Calu3 (cell line): ENCODE results near the gene NT5C. TPM values are rescaled to one million over a fixed set of nuclear protein-coding genes. Genes with fewer than 3 reads are reported as not detected.

Experiments
- BruUV-seq: library from RNA; stranded (reverse); fragments of 400-500 nt; replicated peaks from 2 replicates; lab custom pipeline; 2021; lab: Mats Ljungman, UMichigan
- CTCF ChIA-PET: fragments of 300-600 bp; sonication (Branson Sonifier 250); formaldehyde crosslinking; loops from one replicate; lab custom pipeline; 2022; ENCODE audit warnings: antibody characterized with exemption; lab: Charles Lee
- DNase-seq: peaks from one replicate; pipeline ENCODE4 v3.0.0; 2022
- H3K27ac Mint-ChIP-seq: one replicate; pipeline ENCODE4 v1.8.0; 2022; ENCODE audit warnings: mixed read lengths; ENCODE audit not compliant: unreplicated experiment
- H3K27me3 Mint-ChIP-seq: one replicate; pipeline ENCODE4 v1.8.0; 2022; ENCODE audit warnings: mixed read lengths; ENCODE audit not compliant: unreplicated experiment
- H3K36me3 Mint-ChIP-seq: one replicate; pipeline ENCODE4 v1.8.0; 2022; ENCODE audit warnings: mild to moderate bottlenecking, moderate library complexity, mixed read lengths; ENCODE audit not compliant: insufficient read depth, unreplicated experiment
- H3K4me1 Mint-ChIP-seq: one replicate; pipeline ENCODE4 v1.8.0; 2022; ENCODE audit warnings: mild to moderate bottlenecking, low read depth, mixed read lengths; ENCODE audit not compliant: unreplicated experiment
- H3K4me3 Mint-ChIP-seq: one replicate; pipeline ENCODE4 v1.8.0; 2022; ENCODE audit warnings: mild to moderate bottlenecking, low read depth, moderate library complexity, mixed read lengths; ENCODE audit not compliant: unreplicated experiment
- H3K9me3 Mint-ChIP-seq: one replicate; pipeline ENCODE4 v1.8.0; 2022; ENCODE audit warnings: low read depth, mixed read lengths; ENCODE audit not compliant: unreplicated experiment
- intact Hi-C: fragments of 100-400 bp; cut with micrococcal nuclease; formaldehyde crosslinking; loops from one replicate; pipeline ENCODE4 v1.10.0; 2022; ENCODE audit not compliant: unreplicated experiment
- total RNA-seq: library from RNA; stranded (reverse); gene quantifications from 2 replicates; pipeline ENCODE4 v1.2.3, GENCODE V29; 2022
- TF ChIP-seq, protein P1 (sequence below): fragments of 200-600 bp; IDR thresholded peaks from one replicate; pipeline ENCODE4 v1.8.0; 2022; ENCODE audit warnings: antibody characterized with exemption; ENCODE audit not compliant: unreplicated experiment

NT5C gene
- total RNA-seq, 1 experiment from 2014 or later, result 56.6 TPM

DNA sequence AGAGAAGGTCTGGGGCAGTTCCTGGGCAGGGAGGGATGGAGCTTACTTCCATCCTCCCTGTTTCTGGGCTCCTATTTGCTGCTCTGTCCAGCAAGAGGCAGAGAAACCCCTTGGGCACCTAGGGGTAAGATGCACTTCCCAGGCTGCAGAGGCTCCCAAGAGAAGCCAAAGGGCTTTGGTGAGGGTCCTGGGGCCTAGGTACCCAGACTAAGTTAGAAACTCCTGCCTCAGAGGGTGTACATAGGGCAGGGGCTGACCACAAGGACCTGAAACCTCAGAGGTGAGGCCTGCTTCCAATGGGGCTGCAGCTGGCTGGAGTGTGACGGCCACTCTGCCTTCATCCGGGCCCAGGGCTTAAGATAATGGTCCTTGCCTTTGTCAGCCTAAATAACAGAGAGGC, 23.3 kb downstream of the NT5C start:
- TF ChIP-seq, protein P1, sequence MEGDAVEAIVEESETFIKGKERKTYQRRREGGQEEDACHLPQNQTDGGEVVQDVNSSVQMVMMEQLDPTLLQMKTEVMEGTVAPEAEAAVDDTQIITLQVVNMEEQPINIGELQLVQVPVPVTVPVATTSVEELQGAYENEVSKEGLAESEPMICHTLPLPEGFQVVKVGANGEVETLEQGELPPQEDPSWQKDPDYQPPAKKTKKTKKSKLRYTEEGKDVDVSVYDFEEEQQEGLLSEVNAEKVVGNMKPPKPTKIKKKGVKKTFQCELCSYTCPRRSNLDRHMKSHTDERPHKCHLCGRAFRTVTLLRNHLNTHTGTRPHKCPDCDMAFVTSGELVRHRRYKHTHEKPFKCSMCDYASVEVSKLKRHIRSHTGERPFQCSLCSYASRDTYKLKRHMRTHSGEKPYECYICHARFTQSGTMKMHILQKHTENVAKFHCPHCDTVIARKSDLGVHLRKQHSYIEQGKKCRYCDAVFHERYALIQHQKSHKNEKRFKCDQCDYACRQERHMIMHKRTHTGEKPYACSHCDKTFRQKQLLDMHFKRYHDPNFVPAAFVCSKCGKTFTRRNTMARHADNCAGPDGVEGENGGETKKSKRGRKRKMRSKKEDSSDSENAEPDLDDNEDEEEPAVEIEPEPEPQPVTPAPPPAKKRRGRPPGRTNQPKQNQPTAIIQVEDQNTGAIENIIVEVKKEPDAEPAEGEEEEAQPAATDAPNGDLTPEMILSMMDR, result no peak
- no peak for DNase-seq
- Mint-ChIP-seq H3K36me3 (peaks cover 97% of the 10 kb centered on the region), H3K9me3 (no peaks in the 10 kb centered on the region), H3K4me3 (peak overlapping the region; percentile 85), H3K27ac (peak overlapping the region; percentile 55), H3K27me3 (no peaks in the 10 kb centered on the region), H3K4me1 (peaks cover 28% of the 10 kb centered on the region)
- intact Hi-C loops, result no loop called here
- CTCF ChIA-PET, result no interaction called here
- BruUV-seq, result no TSS peak

DNA sequence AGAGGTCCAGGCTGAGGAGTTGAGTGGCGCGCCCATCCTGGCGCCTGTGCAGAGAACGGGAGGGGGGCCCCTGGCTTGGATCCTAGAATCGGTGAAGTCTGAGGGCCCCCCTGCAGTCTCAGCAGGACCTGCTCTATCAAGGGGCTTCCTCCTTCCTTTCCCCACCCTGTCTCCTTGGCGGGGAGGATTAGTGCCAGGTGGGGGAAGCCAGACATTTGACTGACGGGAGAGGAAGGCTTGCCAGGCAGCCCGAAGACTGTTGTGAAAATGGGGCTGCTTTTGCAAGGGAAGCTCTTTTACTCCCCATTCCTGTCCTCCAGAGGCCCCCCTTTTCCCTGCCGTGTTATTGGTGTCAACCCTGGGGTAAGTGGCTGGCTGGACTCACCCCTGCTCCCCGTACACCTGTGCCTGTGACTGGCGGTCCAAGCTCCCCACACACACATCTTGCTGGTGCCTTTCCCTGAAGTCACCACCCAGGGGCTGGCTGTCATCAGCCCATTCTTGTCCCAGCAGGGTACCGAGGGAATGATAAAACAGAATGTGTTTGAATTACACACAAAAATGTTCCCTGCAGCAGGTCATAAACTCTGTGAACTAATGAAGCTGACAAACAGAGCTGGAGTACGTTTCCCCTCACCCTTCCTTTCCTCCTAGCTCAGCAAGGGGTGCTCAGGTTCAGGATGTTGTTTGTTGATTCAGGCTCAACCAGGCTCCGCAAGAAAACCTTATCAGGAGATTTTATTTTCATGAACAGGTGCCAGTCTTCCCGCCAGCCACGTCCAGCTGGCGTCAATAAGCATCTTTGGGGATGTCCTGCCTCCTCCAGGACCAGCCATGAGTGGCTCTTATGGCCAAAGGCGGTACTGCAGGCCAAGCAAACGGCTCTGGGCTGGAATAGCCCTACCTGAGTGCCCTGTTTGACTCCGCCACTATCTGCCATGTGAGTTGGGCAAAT, 26.1 kb downstream of the NT5C start:
- peak; percentile 76 for DNase-seq
- peaks cover 99% of the 10 kb centered on the region for H3K36me3 Mint-ChIP-seq
- intact Hi-C loops, result loop anchor here (1.0 kb wide), 1 partner anchor 36 kb away; no protein-coding TSS in a partner anchor
- TSS peak; percentile 13 for BruUV-seq
- H3K27me3 Mint-ChIP-seq, result no peaks in the 10 kb centered on the region
- TF ChIP-seq, protein P1, result peak; percentile 77
- peaks cover 19% of the 10 kb centered on the region for H3K4me1 Mint-ChIP-seq
- peak overlapping the region; percentile 90 for H3K27ac Mint-ChIP-seq
- CTCF ChIA-PET, result interaction anchor here (0.6 to 1.9 kb wide), 11 partner anchors 9 to 145 kb away, joined by 3 to 17 read pairs (median 4); no protein-coding TSS in a partner anchor
- H3K4me3 Mint-ChIP-seq, result peak overlapping the region; percentile 20
- H3K9me3 Mint-ChIP-seq, result no peaks in the 10 kb centered on the region

DNA sequence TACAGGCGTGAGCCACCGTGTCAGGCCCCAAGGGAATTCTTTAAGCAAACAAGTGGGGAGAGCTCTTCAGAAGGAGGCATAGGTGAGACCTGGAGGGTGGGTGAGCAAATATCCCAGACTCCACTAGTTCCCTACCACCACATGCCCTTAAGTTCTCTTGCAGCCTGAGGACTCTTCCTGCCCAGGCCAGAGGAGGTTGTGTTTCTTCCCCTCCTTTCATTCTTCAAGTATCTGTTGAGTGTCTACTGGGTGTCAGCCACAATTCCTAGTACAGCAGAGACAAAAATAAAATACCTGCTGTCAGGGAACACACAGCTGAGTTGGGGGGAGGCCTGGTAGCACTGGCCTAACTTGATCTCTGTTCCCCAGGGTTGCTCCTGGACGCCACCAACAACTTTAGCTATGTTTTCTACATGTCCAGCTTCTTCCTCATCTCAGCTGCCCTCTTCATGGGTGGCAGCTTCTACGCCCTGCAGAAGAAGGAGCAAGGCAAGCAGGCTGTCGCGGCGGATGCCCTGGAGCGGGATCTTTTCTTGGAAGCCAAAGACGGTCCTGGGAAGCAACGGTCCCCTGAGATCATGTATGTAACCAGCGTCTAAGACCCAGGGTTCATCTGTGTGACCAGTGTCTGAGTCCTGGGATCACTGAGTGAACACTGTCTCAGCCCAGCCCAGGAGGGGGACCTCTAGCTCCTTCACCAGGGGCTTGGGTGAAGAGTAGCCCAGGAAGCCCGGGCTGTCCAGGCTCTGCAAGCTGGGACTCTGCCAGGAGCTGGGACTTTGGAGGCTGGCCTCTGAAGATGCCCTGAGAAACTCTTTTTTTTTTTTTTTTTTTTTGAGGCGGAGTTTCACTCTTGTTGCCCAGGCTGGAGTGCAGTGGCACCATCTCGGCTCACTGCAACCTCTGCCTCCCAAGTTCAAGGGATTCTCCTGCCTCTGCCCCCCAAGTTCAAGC, 27.7 kb downstream of the NT5C start:
- peaks cover 19% of the 10 kb centered on the region for H3K4me1 Mint-ChIP-seq
- DNase-seq, result no peak

More for the DNA sequence above, 27.7 kb downstream of the NT5C start:
- TF ChIP-seq, protein P1, result no peak
- Mint-ChIP-seq H3K4me3 (no peak overlapping the region), H3K36me3 (peaks cover 99% of the 10 kb centered on the region), H3K9me3 (no peaks in the 10 kb centered on the region), H3K27me3 (no peaks in the 10 kb centered on the region), H3K27ac (peak overlapping the region; percentile 90)
- CTCF ChIA-PET, result interaction anchor here (0.6 to 1.9 kb wide), 5 partner anchors 8 to 606 kb away, joined by 3 to 8 read pairs (median 6); no protein-coding TSS in a partner anchor
- intact Hi-C loops, result no loop called here
- TSS peak; percentile 12 for BruUV-seq
